Stimulated activated naive B cell treated with anti-CD40 and anti-IgM and Interleukin-4, amounts not matched to agents 10 μg/mL and 1 μg/mL and 100 μg/mL, for 72 hours (primary cell): ENCODE results near the gene RIIAD1.

Experiments
- ATAC-seq, 2 donors: fragments of 150-1000 bp; cut with Tn5 transposase; replicated peaks; 2 replicates each; pipeline ENCODE4 v1.10.0; 2021; ENCODE audit warnings: moderate library complexity in 1 of 2
- DNase-seq: peaks from one replicate; pipeline ENCODE4 v3.0.0; 2021
- H3K27ac Mint-ChIP-seq: one replicate; pipeline ENCODE4 v1.8.0; 2022; ENCODE audit warnings: mild to moderate bottlenecking, mixed read lengths
- H3K27me3 Mint-ChIP-seq, 2 donors: one replicate each; pipeline ENCODE4 v1.8.0; 2022; ENCODE audit warnings: mixed read lengths in 2 of 2
- H3K36me3 Mint-ChIP-seq, 2 donors: one replicate each; pipeline ENCODE4 v1.8.0; 2022; ENCODE audit warnings: mixed read lengths in 2 of 2, mild to moderate bottlenecking in 1 of 2
- H3K4me1 Mint-ChIP-seq, 2 donors: one replicate each; pipeline ENCODE4 v1.8.0; 2022; ENCODE audit warnings: mixed read lengths in 2 of 2, mild to moderate bottlenecking in 1 of 2
- H3K4me3 Mint-ChIP-seq, 2 donors: one replicate each; pipeline ENCODE4 v1.8.0; 2022; ENCODE audit warnings: mild to moderate bottlenecking in 2 of 2, mixed read lengths in 2 of 2, moderate library complexity in 1 of 2
- H3K9me3 Mint-ChIP-seq, 2 donors: one replicate each; pipeline ENCODE4 v1.8.0; 2022; ENCODE audit warnings: mixed read lengths in 2 of 2, mild to moderate bottlenecking in 1 of 2

The RIIAD1 gene

DNA sequence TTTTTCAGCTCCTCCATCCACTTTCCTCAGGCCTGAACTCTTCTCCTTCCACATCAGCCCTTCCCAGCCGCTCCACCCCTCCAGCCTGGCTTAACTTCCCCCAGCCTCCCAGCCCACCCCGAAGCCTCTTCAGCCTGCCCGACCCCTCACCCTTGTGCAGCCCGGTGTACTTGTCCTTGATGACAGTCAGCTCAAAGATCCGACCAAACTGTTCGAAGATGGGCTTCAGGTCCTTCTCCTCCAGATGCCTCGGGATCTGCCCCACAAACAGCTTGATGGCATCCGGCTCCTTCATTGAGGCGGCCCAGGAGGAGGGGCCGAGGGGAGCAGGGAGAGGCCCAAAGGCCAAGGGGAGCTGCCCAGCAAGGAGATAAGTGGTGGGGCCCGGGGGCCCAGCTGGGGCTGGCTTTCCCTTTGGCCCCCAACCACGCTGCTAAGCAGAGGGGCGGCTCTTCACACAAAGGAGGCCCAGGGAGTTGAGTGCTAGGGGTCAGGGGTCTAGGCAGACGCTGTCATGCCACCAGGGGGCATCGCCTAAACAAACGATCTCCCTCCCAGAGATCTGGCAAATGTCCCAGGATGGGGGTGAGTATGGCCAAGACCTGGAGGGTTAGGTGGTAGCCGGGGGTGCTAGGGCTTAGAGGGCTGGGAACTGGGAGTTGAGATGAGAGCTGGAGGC lies 5.5 kb upstream of the RIIAD1 start:
- H3K27me3 Mint-ChIP-seq = peaks cover 76 to 79% of the 10 kb centered on the region in 2 donors
- no peaks in the 10 kb centered on the region for H3K9me3 Mint-ChIP-seq
- no peak for DNase-seq
- no peak for ATAC-seq
- no peaks in the 10 kb centered on the region for H3K36me3 Mint-ChIP-seq
- H3K27ac Mint-ChIP-seq = no peak overlapping the region
- H3K4me1 Mint-ChIP-seq = peaks cover 19 to 24% of the 10 kb centered on the region in 2 donors
- no peak overlapping the region for H3K4me3 Mint-ChIP-seq

DNA sequence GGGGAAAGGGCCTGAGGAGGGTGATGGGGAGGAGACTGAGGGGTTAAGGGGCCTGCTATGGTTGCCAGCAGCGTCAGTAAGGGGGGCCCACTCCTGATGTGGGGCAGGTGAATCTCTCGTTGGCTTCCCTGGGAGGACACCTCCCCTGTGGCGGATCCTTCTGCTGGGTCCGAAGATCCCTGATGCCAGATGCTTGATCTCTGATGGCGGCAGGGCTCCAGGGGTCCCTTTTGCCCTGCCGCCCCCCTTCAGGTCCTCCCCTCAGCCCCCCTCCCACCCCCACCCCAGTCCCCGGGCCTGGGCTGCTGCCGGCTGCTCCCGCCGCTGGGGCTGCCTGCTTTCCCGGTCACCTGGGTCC lies 4.9 kb upstream of the RIIAD1 start:
- no peaks in the 10 kb centered on the region for H3K9me3 Mint-ChIP-seq
- no peak overlapping the region for H3K4me3 Mint-ChIP-seq
- no peaks in the 10 kb centered on the region for H3K36me3 Mint-ChIP-seq
- H3K4me1 Mint-ChIP-seq = peaks cover 20 to 29% of the 10 kb centered on the region in 2 donors
- no peak for DNase-seq
- no peak overlapping the region for H3K27ac Mint-ChIP-seq
- no peak for ATAC-seq
- peaks cover 76 to 79% of the 10 kb centered on the region in 2 donors for H3K27me3 Mint-ChIP-seq

DNA sequence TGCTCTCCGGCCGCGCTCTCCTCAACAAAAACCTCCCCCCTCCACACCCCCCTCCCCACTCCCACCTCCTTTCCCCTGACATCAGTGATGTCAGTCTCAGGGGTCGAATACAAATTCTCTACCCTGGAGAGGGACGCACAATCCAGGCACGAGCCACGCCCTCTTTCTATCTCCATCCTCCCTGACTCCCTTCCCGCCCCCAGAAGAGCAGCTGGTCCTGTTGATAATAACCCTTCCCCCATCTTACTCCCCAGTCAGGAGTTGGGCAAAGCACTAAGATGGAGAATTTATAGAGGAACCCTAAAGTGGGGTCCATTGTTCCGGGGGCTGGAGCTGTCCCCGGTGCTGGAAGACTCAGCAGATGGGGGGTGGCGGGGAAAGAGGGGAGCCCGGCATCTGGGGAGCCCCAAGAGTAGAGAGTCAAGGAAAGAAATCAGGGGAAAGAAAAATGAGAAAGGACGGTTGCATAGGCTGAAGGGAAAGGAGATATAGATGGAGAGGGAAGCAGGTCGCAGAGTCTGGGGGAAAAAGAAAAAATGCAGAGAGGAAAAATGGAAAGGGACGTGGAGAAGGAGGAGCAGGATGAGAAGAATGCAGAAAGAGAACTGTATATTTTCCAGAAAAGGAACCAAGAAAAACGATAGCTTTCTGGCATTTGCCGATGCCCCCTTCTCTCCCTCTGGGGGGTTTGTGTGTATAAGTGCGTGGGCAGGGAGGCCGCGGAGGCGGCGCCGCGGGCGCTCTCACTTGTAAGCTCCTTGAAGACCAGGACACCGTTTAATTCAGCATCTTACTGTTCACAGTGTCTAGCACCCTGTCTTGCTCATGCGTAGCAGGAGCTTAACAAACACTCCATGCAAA lies 4.3 kb upstream of the RIIAD1 start, which contains the start of gene CELF3:
Gene CELF3, minus strand, starts transcription at position 33 of the 861 bp plus-strand sequence. CDS start 783 bp downstream, outside the sequence.
- peaks cover 71 to 79% of the 10 kb centered on the region in 2 donors for H3K27me3 Mint-ChIP-seq
- H3K27ac Mint-ChIP-seq = no peak within 1 kb of the TSS
- peak within 1 kb of the TSS; percentile 43 to 69 for H3K4me3 Mint-ChIP-seq
- no peak for ATAC-seq
- peaks cover 22 to 36% of the 10 kb centered on the region in 2 donors for H3K4me1 Mint-ChIP-seq
- no peaks in the 10 kb centered on the region for H3K9me3 Mint-ChIP-seq
- no peak for DNase-seq
- H3K36me3 Mint-ChIP-seq = no peaks in the 10 kb centered on the region

DNA sequence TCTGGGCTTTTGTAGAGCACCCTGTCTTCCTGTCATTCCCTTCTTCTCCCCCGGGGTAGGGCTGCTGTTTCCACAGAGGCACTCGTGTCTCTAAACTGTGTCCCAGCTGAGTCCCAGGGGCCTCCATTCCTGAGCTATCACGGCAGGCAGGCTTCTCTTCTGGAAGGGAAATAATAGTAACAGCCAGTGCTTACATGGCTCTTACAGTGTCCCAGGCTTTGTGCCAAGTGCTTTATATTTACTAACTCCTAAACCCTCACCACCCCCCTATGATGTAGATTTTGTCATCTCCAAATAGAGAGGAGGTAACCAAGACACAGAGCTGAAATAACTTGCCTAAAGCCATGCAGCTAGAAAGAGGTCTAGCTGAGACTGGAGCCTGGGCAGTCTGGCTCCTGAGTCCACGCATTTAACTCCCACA lies 3.3 kb upstream of the RIIAD1 start:
- no peaks in the 10 kb centered on the region for H3K9me3 Mint-ChIP-seq
- no peak for ATAC-seq
- no peak overlapping the region for H3K27ac Mint-ChIP-seq
- peaks cover 63 to 71% of the 10 kb centered on the region in 2 donors for H3K27me3 Mint-ChIP-seq
- H3K4me1 Mint-ChIP-seq = peaks cover 22 to 36% of the 10 kb centered on the region in 2 donors
- no peak overlapping the region for H3K4me3 Mint-ChIP-seq
- no peaks in the 10 kb centered on the region for H3K36me3 Mint-ChIP-seq
- DNase-seq = no peak

DNA sequence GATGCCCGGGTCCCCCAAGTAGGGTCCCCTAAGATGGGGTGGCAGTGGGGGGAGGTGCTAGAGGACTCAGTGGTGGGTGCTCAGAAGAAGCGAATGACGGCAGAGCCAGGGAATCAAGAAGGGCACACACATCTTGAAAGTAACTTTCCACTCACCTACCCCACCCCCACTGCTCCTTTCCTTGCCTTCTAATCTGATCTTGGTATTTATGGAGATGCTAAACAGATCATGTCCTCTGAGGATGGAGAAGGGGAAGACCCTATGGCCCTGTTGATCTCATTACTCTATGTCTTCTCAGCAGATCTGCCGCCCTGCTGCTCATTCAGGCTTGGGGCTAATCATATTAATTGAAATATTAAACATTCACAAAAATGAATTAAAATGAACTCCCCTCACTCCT lies 2.7 kb upstream of the RIIAD1 start:
- H3K27ac Mint-ChIP-seq = no peak overlapping the region
- H3K9me3 Mint-ChIP-seq = no peaks in the 10 kb centered on the region
- no peak for ATAC-seq
- H3K4me3 Mint-ChIP-seq = no peak overlapping the region
- H3K36me3 Mint-ChIP-seq = no peaks in the 10 kb centered on the region
- peaks cover 57 to 66% of the 10 kb centered on the region in 2 donors for H3K27me3 Mint-ChIP-seq
- no peak for DNase-seq
- H3K4me1 Mint-ChIP-seq = peaks cover 22 to 36% of the 10 kb centered on the region in 2 donors

DNA sequence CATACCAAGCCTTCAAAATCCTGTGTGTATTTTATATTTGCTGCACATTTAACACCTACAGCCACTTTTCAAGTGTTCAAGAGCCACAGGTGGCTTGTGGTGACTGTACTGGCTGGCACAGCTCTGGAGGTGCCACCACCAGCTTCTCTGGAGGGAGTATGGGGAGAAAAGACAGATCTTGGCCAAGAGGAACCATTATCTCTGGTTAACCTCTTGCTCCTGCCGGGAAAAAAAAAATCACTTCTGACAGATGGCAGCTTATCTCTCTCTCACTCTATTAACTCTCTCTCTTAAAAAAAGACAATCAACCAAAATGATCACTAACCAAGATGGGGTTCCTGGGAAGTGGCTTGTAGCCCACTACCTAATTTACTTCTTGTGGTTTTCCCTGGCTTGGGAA lies 1.2 kb upstream of the RIIAD1 start:
- H3K4me1 Mint-ChIP-seq = peaks cover 22 to 36% of the 10 kb centered on the region in 2 donors
- H3K9me3 Mint-ChIP-seq = no peaks in the 10 kb centered on the region
- DNase-seq (no peak), ATAC-seq (no peak)
- peak overlapping the region; percentile 80 to 93 for H3K4me3 Mint-ChIP-seq
- no peaks in the 10 kb centered on the region for H3K36me3 Mint-ChIP-seq
- H3K27me3 Mint-ChIP-seq = peaks cover 56 to 61% of the 10 kb centered on the region in 2 donors
- peak overlapping the region; percentile 25 for H3K27ac Mint-ChIP-seq

DNA sequence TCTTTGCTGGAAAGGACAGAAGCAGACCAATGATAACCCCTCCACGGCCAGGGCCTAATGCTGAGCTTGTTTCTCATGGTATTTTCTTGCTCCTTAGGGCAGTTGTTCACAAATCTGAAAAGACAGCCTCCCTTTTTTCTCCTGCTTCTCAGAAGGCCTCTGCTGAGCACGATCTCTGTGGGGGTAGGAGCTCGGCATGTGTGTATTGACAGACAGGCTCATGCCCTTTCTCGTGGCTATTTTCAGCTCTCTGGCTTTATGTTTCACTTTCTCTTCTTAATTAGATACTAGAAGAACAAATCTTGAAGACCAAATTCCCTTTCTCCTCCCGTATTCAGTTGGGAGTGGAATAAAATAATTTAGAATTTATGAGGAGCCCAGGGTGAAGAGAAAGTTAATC lies 768 bp upstream of the RIIAD1 start:
- H3K9me3 Mint-ChIP-seq = no peaks in the 10 kb centered on the region
- ATAC-seq (peak; percentile 78 to 83), DNase-seq (no peak)
- H3K27me3 Mint-ChIP-seq = peaks cover 55 to 59% of the 10 kb centered on the region in 2 donors
- peaks cover 22 to 36% of the 10 kb centered on the region in 2 donors for H3K4me1 Mint-ChIP-seq
- peak overlapping the region; percentile 25 for H3K27ac Mint-ChIP-seq
- no peaks in the 10 kb centered on the region for H3K36me3 Mint-ChIP-seq
- H3K4me3 Mint-ChIP-seq = peak overlapping the region; percentile 80 to 93

DNA sequence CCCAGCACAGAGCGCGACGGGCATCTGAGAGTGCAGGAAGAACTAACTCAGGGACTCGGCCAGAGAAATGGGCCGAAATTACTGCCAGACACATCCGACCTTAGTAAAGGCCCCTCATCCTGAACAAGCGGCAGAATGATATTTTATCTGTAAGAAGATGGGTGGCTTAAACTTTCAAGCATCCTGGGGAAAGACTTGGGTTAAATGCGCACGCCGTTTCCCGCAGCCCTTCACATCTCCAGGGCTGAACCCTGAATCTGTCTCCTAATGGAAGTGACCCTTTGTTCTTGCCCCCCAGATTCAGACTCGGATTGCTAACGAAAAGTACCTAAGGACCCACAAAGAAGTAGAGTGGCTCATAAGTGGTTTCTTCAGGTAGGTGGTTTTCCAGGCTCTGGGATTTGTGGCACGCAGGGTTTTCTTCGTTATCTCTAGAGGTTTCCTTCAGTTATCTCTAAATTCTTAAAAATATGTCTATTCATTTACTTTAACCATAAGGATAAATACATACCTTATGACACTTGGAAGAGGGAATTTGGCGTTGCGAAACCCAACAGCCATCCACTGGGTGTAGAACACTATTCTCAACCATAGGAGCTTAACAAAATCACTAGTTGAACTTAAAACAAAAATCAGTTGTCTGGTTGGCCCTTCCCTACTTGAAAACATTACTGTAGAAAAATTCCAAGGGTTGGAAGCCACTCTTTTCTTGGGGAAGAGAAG lies 627 bp downstream of the RIIAD1 start:
- H3K4me1 Mint-ChIP-seq = peaks cover 17 to 32% of the 10 kb centered on the region in 2 donors
- ATAC-seq = no peak
- no peaks in the 10 kb centered on the region for H3K9me3 Mint-ChIP-seq

DNA sequence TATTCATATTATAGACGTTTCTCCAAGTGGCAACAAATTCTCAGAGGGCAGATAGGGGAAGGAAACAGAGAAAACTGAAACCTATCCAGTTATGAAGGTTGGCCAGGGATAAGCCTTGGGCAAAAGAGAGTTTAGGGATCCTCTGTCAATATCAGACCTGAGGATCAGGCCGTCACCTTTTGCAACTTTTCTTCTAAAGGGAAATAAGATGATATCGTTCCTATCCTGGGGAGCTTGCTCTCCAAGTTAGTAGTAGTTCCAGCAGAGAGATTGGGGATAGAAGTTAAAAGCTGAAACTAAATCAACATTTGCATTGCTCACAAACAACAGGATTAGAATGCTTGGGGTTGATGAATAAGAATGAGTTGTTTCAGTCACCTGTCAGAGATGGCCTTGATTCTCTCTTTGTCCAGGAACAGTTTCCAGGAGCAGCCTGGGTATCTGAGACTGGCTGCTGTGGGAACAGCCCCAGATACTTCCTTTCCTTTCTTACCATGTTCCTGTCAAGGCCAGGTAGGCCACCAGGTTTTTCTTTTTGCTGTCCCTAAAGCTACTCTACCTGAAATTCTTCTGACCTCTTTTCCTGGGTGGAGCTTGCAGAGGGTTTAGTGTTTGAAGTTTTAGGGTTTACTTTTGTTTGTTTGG lies 2.5 kb downstream of the RIIAD1 start:
- H3K4me3 Mint-ChIP-seq = no peak overlapping the region
- H3K27me3 Mint-ChIP-seq = peaks cover 39 to 47% of the 10 kb centered on the region in 2 donors
- DNase-seq (no peak), ATAC-seq (no peak)
- H3K36me3 Mint-ChIP-seq = no peaks in the 10 kb centered on the region
- no peak overlapping the region for H3K27ac Mint-ChIP-seq
- H3K4me1 Mint-ChIP-seq = peaks cover 10 to 21% of the 10 kb centered on the region in 2 donors
- H3K9me3 Mint-ChIP-seq = no peaks in the 10 kb centered on the region

More for the DNA sequence above, 627 bp downstream of the RIIAD1 start:
- Mint-ChIP-seq H3K27ac (no peak overlapping the region), H3K4me3 (peak overlapping the region; percentile 88 to 93), H3K36me3 (no peaks in the 10 kb centered on the region), H3K27me3 (peaks cover 54% of the 10 kb centered on the region in 2 donors)
- no peak for DNase-seq

DNA sequence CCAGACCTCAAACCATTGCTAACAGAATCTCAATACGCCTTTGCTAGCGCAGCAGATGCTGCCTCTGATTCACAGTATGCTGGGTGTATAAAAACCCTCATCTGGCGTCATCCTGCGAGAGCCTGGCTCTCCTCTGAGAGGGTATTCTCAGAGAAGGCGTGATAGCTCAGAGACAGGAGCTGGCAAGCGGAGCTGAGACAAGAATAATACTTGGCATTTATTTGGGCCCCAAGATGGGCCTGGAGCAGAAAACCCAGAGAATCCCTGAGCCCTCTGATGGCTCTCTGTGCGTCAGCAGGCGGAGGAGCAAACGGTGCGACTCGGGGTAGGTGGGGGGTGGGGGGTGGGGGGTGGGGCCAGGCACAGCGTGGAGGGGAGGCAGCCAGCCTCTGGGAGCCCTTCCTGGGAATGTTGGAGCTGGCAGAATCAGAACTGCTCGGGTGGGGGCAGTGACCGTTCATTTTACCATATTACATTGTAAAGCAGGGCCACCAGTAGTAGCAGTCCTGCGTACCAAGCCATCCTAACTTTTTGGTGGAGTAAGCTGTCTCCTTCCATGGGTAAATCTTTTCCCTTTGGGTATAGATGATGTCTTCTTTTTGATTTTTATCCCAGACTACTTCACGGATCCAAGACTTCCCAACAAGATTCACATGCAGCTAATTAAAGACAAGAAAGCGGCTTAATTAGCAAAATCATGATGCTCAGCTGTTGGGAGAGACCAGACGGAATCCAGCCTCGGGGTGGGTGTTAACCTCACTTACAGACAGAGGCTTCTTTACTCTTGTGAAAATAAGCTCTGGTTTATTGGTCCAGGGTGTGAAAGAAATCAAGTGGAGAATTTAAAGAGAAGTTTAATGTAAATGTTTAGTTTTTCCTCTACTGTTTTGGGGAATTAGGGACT lies 7.1 kb downstream of the RIIAD1 start:
- H3K4me3 Mint-ChIP-seq = no peak overlapping the region
- ATAC-seq (no peak), DNase-seq (no peak)
- H3K36me3 Mint-ChIP-seq = no peaks in the 10 kb centered on the region
- H3K9me3 Mint-ChIP-seq = no peaks in the 10 kb centered on the region
- no peaks in the 10 kb centered on the region for H3K4me1 Mint-ChIP-seq
- H3K27ac Mint-ChIP-seq = no peak overlapping the region
- H3K27me3 Mint-ChIP-seq = peaks cover 43 to 73% of the 10 kb centered on the region in 2 donors

DNA sequence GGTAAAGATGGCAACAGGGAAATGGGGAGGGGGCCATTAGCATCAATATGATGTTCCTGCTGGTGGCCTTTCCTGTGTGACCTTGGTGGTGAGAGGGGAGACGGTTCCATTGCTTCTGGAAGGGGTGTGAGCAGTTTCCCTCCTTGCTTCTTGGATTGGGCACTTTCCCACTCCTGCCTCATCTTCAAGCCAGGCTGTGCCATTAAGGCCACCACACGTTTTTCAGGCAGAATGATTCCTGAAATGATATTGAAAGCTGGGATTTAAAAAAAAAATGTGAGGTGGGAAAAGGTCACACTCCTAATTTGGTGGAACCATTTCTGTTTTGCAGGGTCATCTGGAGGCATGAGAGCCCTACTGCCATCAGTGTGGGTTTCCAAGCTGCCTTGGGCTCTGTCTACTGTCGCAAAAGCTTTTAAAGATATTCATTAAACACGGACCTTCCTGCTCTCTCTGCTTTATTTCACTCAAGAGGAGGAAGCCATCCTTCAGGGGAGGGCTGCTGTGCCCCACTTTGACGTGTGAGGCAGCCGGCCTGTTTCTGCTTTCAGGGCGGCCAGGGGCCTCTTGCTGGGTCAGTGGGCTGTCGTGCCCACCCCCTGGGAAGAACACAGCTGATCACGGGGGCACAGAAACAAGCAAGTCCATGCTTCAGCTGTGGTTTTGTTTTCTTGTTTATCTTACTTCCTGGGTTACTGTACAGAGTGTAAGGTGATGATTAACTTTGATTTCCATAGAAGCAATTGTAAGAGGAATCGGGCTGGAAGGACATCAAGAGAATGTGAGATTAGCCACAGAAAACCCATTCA lies 8.0 kb downstream of the RIIAD1 start:
- H3K9me3 Mint-ChIP-seq = no peaks in the 10 kb centered on the region
- H3K4me1 Mint-ChIP-seq = no peaks in the 10 kb centered on the region
- ATAC-seq (no peak), DNase-seq (no peak)
- no peak overlapping the region for H3K4me3 Mint-ChIP-seq
- no peak overlapping the region for H3K27ac Mint-ChIP-seq
- H3K36me3 Mint-ChIP-seq = no peaks in the 10 kb centered on the region
- H3K27me3 Mint-ChIP-seq = peaks cover 39 to 69% of the 10 kb centered on the region in 2 donors

DNA sequence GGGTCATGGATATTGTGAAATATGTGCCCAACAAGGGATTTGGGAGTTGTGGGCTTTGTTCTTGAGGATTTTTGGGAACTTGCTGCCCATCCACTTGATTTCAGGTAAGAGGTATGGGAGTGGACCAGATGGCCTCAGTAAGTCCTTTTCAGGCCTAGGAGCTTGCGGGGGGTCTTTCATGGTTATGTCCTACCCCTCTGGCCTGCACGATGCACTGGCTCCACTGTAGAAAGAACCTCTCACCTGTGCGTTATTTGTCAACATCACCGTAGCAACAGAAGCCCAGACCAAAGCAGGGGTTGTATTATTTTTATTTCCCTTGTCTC lies 8.6 kb downstream of the RIIAD1 start:
- Mint-ChIP-seq H3K4me3 (no peak overlapping the region), H3K27ac (no peak overlapping the region), H3K27me3 (peaks cover 39 to 69% of the 10 kb centered on the region in 2 donors), H3K36me3 (no peaks in the 10 kb centered on the region), H3K9me3 (no peaks in the 10 kb centered on the region), H3K4me1 (peaks cover 0 to under 1% of the 10 kb centered on the region in 2 donors)
- DNase-seq = no peak
- no peak for ATAC-seq
